CD4-positive, CD25-positive, alpha-beta regulatory T cell (primary cell): ENCODE data around the gene PADI4. TPM values are rescaled to one million over a fixed set of nuclear protein-coding genes. Genes with fewer than 3 reads are reported as not detected.

Experiments used
- ATAC-seq, 2 donors: fragments of 150-1000 bp; cut with Tn5 transposase; one replicate each; pipeline ENCODE4 v1.10.0; 2021; ENCODE audit warnings: low read depth in 2 of 2, moderate number of reproducible peaks in 2 of 2, moderate library complexity in 1 of 2
- DNase-seq, 3 donors: peaks; one replicate each; pipeline versions ENCODE4 v3.0.0 to v3.0.0-alpha.2; 2012 to 2022; ENCODE audit warnings: mixed read lengths in 1 of 3
- H3K27ac ChIP-seq: one replicate; pipeline ENCODE4 v1.7.0; 2013; ENCODE audit warnings: mild to moderate bottlenecking, low read length; ENCODE audit not compliant: insufficient read depth, poor library complexity, severe bottlenecking
- H3K27me3 ChIP-seq: one replicate; pipeline ENCODE4 v1.7.0; 2013; ENCODE audit warnings: low read length; ENCODE audit not compliant: control insufficient read depth, insufficient read depth
- H3K36me3 ChIP-seq: one replicate; pipeline ENCODE4 v1.7.0; 2013; ENCODE audit warnings: mild to moderate bottlenecking, low read length, moderate library complexity; ENCODE audit not compliant: control insufficient read depth, insufficient read depth
- H3K4me1 ChIP-seq: 2 replicates; pipeline ENCODE4 v1.7.0; 2013; ENCODE audit warnings: mild to moderate bottlenecking, low read length; ENCODE audit not compliant: insufficient read depth, control insufficient read depth, poor library complexity, severe bottlenecking
- H3K4me3 ChIP-seq: one replicate; pipeline ENCODE4 v1.7.0; 2013; ENCODE audit warnings: low read depth, mild to moderate bottlenecking, low read length, moderate library complexity
- H3K9me3 ChIP-seq, 2 experiments: 1 replicate in 1 of 2; 2 replicates in 1 of 2; pipeline ENCODE4 v1.7.0; 2013; ENCODE audit warnings: low read length in 2 of 2, mild to moderate bottlenecking in 1 of 2, moderate library complexity in 1 of 2; ENCODE audit not compliant: control insufficient read depth in 2 of 2
- H3K27ac Mint-ChIP-seq, 3 donors: one replicate each; pipeline ENCODE4 v1.8.0; 2020 to 2022; ENCODE audit warnings: mild to moderate bottlenecking in 3 of 3, mixed read lengths in 3 of 3, moderate library complexity in 2 of 3
- H3K27me3 Mint-ChIP-seq: one replicate; pipeline ENCODE4 v1.8.0; 2022; ENCODE audit warnings: mild to moderate bottlenecking, mixed read lengths
- H3K36me3 Mint-ChIP-seq: one replicate; pipeline ENCODE4 v1.8.0; 2020; ENCODE audit warnings: mixed read lengths
- H3K4me1 Mint-ChIP-seq, 4 donors: one replicate each; pipeline ENCODE4 v1.8.0; 2020 to 2022; ENCODE audit warnings: mixed read lengths in 4 of 4, mild to moderate bottlenecking in 1 of 4
- H3K4me3 Mint-ChIP-seq, 4 donors: one replicate each; pipeline ENCODE4 v1.8.0; 2020 to 2022; ENCODE audit warnings: mild to moderate bottlenecking in 4 of 4, mixed read lengths in 4 of 4, moderate library complexity in 3 of 4
- H3K9me3 Mint-ChIP-seq, 7 donors: one replicate each; pipeline ENCODE4 v1.8.0; 2020 to 2022; ENCODE audit warnings: mixed read lengths in 7 of 7, mild to moderate bottlenecking in 3 of 7, moderate library complexity in 2 of 7
- polyA plus RNA-seq, 4 donors: library from polyadenylated mRNA; unstranded; fragments of 300-500 nt; fragmentation: Illumina TruSeq; gene quantifications; one replicate each; pipeline ENCODE4 v1.2.3, GENCODE V29; 2021
- total RNA-seq: library from RNA; stranded (reverse); gene quantifications from one replicate; pipeline ENCODE4 v1.2.3, GENCODE V29; 2022

PADI4 gene
- total and polyA plus RNA-seq, 5 donors from 2014 or later: 0.81 to 1.6 (median 1.5) TPM

DNA sequence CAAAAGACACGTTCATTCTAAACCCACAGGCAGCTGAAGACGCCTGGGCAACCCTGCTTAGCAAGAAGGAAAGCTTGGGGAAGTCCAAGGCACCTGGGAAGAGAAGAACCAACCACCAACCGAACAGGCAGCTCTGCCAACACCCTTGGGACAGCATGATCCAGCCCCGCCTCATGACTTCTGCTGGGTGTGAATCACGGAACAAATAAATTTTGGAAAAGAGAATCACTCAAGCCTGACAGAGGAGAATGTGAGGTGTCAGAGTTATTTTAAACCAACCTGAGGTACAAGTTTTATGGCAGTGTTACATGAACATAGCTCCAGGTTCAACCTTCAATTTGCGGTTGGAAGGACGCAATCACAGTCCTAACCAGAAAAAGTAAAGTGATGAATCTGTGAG lies 10.0 kb upstream of the PADI4 start:
- H3K4me1 ChIP-seq: no peaks in the 10 kb centered on the region
- no peak overlapping the region for H3K4me3 Mint-ChIP-seq
- ATAC-seq (no peak), DNase-seq (no peak)
- peaks cover 0 to 1% of the 10 kb centered on the region in 2 experiments for H3K9me3 ChIP-seq
- no peaks in the 10 kb centered on the region for H3K36me3 ChIP-seq
- peaks cover 0 to 19% (median 7%) of the 10 kb centered on the region in 7 donors for H3K9me3 Mint-ChIP-seq
- H3K4me3 ChIP-seq: no peak overlapping the region
- no peak overlapping the region for H3K27ac ChIP-seq
- no peak overlapping the region for H3K27ac Mint-ChIP-seq
- no peaks in the 10 kb centered on the region for H3K27me3 Mint-ChIP-seq
- H3K27me3 ChIP-seq: no peaks in the 10 kb centered on the region
- no peaks in the 10 kb centered on the region for H3K4me1 Mint-ChIP-seq
- peaks cover 3% of the 10 kb centered on the region for H3K36me3 Mint-ChIP-seq

DNA sequence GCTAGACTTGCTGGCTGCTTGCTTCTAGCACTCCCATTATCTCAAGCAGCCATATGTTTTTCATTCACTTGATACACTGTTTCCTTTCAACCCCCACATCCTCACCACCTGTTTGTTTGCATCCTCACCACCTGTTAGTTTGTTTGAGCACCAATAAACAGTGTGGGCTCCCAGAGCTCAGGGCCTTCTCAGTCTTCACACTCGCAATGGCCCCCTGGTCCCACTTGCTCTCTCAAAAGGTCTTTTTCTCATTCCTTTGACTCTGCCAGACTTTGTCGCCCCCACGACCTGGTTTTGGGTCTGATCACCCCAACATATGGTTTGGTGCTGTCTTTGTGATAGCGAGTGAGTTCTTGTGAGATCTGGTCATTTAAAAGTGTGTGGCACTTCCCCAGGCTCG lies 6.2 kb upstream of the PADI4 start:
- H3K36me3 ChIP-seq: no peaks in the 10 kb centered on the region
- DNase-seq (no peak), ATAC-seq (no peak)
- Mint-ChIP-seq H3K4me3 (no peak overlapping the region), H3K27me3 (no peaks in the 10 kb centered on the region), H3K4me1 (no peaks in the 10 kb centered on the region), H3K36me3 (peaks cover 3% of the 10 kb centered on the region), H3K9me3 (peaks cover 0 to 19% (median 8%) of the 10 kb centered on the region in 7 donors), H3K27ac (no peak overlapping the region)
- no peak overlapping the region for H3K27ac ChIP-seq
- H3K4me3 ChIP-seq: no peak overlapping the region
- H3K27me3 ChIP-seq: no peaks in the 10 kb centered on the region
- H3K9me3 ChIP-seq: peaks cover 0 to 1% of the 10 kb centered on the region in 2 experiments
- no peaks in the 10 kb centered on the region for H3K4me1 ChIP-seq

DNA sequence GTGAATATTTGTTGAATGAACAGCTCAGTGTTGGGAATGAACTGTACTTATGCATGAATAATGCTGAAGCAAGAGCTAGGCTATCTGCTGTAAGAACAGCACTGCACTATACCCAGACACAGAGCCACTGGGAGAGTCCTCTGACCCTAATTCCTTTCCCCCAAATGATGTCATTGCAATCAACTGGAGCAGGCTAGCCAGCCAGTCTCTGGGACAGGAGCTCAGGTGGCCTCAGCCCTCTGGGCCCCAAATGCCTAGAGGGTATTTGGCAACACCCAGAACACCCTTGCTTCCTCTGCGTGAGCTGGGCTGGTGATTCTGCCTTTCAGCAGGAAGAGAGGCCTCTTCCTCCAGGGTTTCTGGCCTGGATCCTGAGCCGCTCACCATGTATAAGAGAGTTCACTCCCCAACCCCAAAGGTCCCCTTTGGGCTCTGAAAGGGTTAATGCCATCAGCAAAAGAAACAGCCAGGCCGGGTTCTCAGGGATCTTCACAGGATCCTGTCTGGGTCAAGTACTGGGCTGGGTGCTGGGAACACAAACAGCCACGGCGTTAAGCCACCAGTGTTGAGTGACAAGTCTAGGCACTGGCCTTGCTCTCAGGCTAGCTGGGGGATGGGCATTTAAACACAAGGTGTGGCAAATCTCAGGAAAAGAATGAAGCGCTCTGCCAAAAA lies 3.7 kb upstream of the PADI4 start:
- Mint-ChIP-seq H3K9me3 (peaks cover 0 to 16% (median 7%) of the 10 kb centered on the region in 7 donors), H3K36me3 (peaks cover 3% of the 10 kb centered on the region), H3K27ac (no peak overlapping the region), H3K27me3 (no peaks in the 10 kb centered on the region), H3K4me1 (no peaks in the 10 kb centered on the region), H3K4me3 (no peak overlapping the region)
- H3K4me3 ChIP-seq: no peak overlapping the region
- H3K27ac ChIP-seq: no peak overlapping the region
- ATAC-seq: no peak
- no peaks in the 10 kb centered on the region for H3K4me1 ChIP-seq
- no peak for DNase-seq
- H3K36me3 ChIP-seq: no peaks in the 10 kb centered on the region
- peaks cover 0 to 1% of the 10 kb centered on the region in 2 experiments for H3K9me3 ChIP-seq
- H3K27me3 ChIP-seq: no peaks in the 10 kb centered on the region

DNA sequence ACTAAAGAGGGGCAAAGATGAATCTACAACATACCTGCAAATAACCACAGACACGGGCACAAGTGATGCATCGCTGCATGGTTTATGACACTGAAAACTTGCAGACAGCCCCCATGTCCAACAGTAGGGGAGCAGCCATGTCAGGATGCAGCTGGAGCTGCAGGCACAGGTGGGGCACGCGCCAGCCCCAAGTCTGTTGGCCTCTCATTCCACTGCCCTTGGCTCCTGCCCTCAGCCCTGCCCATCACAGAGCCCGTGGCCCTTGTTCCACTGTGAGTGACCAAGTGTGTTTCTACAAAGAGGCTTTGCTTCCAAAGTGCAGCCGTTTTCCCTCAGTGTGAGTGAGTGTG lies 3.2 kb upstream of the PADI4 start:
- Histone ChIP-seq H3K4me3 (no peak overlapping the region), H3K4me1 (no peaks in the 10 kb centered on the region), H3K27ac (no peak overlapping the region), H3K36me3 (no peaks in the 10 kb centered on the region), H3K9me3 (peaks cover 0 to 1% of the 10 kb centered on the region in 2 experiments), H3K27me3 (no peaks in the 10 kb centered on the region)
- Mint-ChIP-seq H3K9me3 (peaks cover 0 to 12% (median 7%) of the 10 kb centered on the region in 7 donors), H3K36me3 (peaks cover 3% of the 10 kb centered on the region), H3K27me3 (no peaks in the 10 kb centered on the region), H3K4me3 (no peak overlapping the region), H3K27ac (no peak overlapping the region), H3K4me1 (no peaks in the 10 kb centered on the region)
- ATAC-seq (no peak), DNase-seq (no peak)

DNA sequence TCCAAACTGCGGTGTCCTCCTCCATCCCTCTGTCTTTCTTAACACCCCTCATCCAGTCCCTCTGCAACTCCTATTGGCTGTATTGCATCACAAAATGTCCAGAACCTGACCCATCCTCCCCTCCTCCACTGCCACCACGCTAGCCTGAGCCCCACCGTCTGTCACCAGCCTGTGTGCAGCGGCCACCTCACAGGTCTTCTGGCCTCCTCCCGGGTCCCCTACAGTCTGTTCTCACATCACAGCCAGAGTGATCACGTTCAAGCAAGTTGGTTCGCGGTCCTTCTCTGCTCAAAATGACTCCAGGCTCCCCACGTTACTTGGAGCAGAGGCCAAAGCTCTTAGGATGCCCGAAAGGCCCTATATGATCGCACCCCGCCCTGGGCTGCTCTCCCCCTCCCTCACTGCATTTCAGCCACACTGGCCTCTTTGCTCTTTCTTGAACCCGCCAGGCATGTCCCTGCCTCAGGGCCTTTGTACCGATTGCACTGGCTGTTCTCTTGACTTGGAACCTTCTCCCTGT lies 2.4 kb upstream of the PADI4 start:
- H3K36me3 ChIP-seq: no peaks in the 10 kb centered on the region
- H3K4me3 Mint-ChIP-seq: no peak overlapping the region
- ATAC-seq (no peak), DNase-seq (no peak)
- H3K9me3 Mint-ChIP-seq: peaks cover 0 to 12% (median 7%) of the 10 kb centered on the region in 7 donors
- no peak overlapping the region for H3K4me3 ChIP-seq
- H3K27ac ChIP-seq: no peak overlapping the region
- peaks cover 0 to 1% of the 10 kb centered on the region in 2 experiments for H3K9me3 ChIP-seq
- no peaks in the 10 kb centered on the region for H3K27me3 ChIP-seq
- peaks cover 3% of the 10 kb centered on the region for H3K36me3 Mint-ChIP-seq
- no peaks in the 10 kb centered on the region for H3K4me1 Mint-ChIP-seq
- no peaks in the 10 kb centered on the region for H3K4me1 ChIP-seq
- H3K27me3 Mint-ChIP-seq: no peaks in the 10 kb centered on the region
- H3K27ac Mint-ChIP-seq: no peak overlapping the region

DNA sequence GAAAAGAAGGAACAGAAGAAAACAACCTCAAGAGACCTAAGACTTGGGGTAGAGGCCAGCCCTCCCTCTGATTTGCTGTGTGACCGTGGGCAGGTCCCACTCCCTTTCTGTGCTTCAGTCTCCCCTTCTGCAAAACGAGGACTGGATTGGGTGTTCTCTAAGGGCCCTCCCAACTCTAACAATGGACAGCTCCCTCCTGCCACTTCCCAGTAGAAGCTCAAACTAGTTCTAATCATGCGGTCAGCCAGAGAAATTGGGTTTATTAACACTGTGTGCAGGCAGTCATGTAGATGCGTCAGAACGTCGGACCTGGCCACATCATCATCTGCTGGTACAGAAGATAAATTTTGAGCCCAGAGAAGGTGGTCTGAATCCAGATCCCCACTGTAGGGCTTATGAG lies 1.6 kb upstream of the PADI4 start:
- Histone ChIP-seq H3K9me3 (peaks cover 0 to 1% of the 10 kb centered on the region in 2 experiments), H3K4me1 (no peaks in the 10 kb centered on the region), H3K4me3 (no peak overlapping the region), H3K27ac (no peak overlapping the region), H3K27me3 (no peaks in the 10 kb centered on the region), H3K36me3 (no peaks in the 10 kb centered on the region)
- peaks cover 0 to 12% (median 7%) of the 10 kb centered on the region in 7 donors for H3K9me3 Mint-ChIP-seq
- ATAC-seq: no peak
- H3K36me3 Mint-ChIP-seq: peaks cover 3% of the 10 kb centered on the region
- no peaks in the 10 kb centered on the region for H3K27me3 Mint-ChIP-seq
- H3K27ac Mint-ChIP-seq: no peak overlapping the region
- no peaks in the 10 kb centered on the region for H3K4me1 Mint-ChIP-seq
- H3K4me3 Mint-ChIP-seq: no peak overlapping the region
- DNase-seq: no peak

DNA sequence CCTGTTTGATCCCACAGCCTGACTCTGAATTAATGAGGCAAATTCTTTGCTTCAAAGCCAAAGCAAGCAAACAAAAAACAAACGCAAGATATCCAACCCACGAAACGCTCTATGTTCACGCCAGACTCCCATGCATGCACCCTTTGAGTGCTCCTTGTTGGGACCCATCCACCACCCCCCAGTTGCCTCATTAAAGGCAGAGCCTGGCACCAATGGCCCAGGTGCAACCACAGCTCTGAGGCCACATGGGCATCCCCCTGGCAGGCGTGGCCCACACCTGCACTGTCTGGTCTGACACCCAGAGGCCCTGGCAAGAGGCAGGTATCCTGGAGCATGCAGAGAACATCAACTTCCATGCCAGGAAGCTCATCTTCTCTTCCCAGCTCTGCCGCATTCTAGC lies 1.1 kb upstream of the PADI4 start:
- Histone ChIP-seq H3K27me3 (no peaks in the 10 kb centered on the region), H3K4me1 (no peaks in the 10 kb centered on the region), H3K27ac (no peak overlapping the region), H3K36me3 (no peaks in the 10 kb centered on the region), H3K4me3 (no peak overlapping the region), H3K9me3 (peaks cover 0 to under 1% of the 10 kb centered on the region in 2 experiments)
- no peak for DNase-seq
- no peaks in the 10 kb centered on the region for H3K4me1 Mint-ChIP-seq
- H3K27ac Mint-ChIP-seq: no peak overlapping the region
- peaks cover 3% of the 10 kb centered on the region for H3K36me3 Mint-ChIP-seq
- ATAC-seq: no peak
- peaks cover 0 to 8% (median 4%) of the 10 kb centered on the region in 7 donors for H3K9me3 Mint-ChIP-seq
- H3K27me3 Mint-ChIP-seq: no peaks in the 10 kb centered on the region
- H3K4me3 Mint-ChIP-seq: no peak overlapping the region

DNA sequence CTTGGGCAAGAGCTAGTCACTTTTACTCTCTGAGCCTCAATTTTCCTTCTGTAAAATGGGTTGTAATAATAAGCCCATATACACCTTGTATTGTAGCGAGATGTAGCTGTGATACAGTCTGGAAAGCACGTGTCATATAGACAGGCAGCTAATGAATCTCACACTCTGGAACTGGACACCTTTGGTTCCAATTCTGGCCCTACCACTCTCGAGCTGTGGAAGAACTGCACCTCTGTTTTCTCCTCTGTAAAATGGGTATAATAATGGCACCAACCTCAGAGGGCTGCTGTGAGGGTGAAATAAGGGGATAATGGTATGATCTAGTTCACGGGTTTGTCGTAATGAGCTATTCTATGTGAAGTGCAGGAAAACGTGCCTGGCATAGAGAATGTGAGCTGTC lies 668 bp upstream of the PADI4 start:
- peaks cover 4% of the 10 kb centered on the region for H3K27me3 Mint-ChIP-seq
- peaks cover 0 to 4% (median 1%) of the 10 kb centered on the region in 7 donors for H3K9me3 Mint-ChIP-seq

More for the DNA sequence above, 668 bp upstream of the PADI4 start:
- no peaks in the 10 kb centered on the region for H3K4me1 ChIP-seq
- DNase-seq (no peak), ATAC-seq (no peak)
- Mint-ChIP-seq H3K27ac (no peak overlapping the region), H3K36me3 (peaks cover 3% of the 10 kb centered on the region), H3K4me1 (peaks cover 0 to under 1% (median 0%) of the 10 kb centered on the region in 4 donors), H3K4me3 (no peak overlapping the region)
- H3K27ac ChIP-seq: no peak overlapping the region
- H3K9me3 ChIP-seq: no peaks in the 10 kb centered on the region
- H3K4me3 ChIP-seq: no peak overlapping the region
- H3K36me3 ChIP-seq: no peaks in the 10 kb centered on the region
- H3K27me3 ChIP-seq: no peaks in the 10 kb centered on the region
